ENCODE data around the gene CDH4.

CDH4 gene

DNA sequence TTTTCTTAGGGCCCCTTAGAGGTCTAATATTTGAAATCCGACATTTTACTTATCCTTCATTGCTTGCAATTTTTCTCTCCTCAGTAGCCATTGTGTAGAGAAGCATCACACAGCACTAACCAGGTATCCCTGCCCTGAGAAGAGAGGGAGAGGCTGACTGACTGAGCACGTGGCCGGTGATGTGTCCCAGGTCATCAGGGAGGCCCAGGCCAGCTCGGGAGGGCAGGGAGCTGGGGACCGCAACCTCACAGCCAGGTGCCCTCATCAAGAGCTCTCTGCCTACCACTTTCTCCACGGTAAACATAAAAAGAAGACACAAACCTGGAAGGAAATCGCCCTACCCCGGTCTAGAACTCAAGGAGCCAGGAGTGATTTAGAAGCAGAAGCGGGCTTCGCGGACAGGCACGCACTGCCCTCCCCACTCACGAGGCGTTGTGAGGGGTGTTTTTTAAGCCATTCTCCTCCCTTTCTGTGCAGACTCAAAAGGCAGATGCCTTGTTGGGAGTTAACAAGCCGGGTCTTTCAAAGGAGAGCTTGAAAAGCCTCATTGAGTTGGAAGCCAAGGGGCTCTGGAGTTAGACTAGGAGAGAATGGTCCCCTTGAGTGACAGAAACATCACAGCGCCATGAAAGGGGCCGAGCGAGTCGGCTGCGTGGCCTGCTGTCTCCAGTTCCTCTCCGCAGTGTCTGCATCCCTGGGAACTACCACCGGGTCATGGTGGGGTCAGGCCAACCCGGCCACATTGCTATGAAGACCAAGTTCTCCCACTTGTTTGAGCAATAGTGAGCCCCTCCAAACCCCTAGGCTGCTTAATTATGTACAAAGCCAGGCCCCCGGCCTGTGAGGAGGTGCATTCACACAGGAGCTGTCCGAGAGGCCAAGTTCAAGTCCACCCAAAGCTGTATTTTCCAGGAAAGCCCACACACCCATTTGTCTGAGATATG lies 285.4 kb downstream of the CDH4 start:
- no peak for DNase-seq (ENCODE audit: low read depth)

DNA sequence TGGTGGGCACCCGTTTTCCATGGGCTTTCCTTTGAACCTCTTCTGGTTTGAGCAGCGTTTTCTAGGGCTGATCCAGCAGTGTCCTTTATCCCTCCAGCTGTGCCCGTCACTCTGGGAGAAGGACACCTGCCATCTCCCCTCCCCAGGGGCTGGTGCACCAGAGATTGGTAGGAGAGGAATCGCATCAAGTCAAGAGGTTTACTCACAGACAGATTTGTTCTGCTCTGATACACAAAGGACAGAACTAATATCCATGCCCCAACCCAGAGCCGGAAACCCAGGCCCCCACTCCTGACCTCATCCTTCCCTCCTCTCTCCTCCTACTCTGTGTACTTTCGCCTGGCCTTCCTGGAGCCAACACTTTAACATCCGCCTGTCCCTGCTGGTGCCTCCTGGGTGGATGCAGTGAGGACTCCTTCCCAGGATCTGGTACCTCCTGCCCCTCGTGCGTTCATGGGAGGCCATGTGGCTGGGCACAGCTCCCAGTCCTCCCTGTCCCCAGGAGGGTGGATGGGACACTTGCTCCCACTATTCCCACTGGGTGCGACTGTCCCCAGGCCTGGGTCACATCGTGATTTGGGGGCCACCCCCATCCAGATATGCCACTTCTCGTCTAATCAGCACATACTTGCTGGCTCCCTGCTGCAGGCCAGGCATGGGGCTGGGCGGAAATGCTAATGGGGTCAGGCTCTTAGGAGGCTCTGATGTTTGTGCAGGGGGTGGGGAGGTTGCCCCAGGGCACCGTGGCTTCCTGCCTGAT lies 286.3 kb downstream of the CDH4 start:
- no peak for DNase-seq (ENCODE audit: low read depth)

DNA sequence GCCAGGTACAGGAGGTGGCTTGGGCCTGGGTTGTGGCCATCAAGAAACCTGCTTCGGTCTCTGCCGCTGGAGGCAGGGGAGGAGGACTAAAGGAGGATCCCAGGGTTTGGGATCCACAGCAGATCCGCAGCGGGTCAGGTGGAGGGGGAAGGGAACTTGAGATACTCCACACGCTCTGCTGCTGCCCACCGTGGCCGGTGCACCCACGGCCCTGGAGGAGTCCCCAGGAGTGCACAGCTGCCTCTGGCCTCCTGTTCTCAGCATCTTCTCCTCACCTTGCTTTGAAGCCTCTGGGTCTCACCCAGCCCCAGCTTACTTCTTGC lies 286.8 kb downstream of the CDH4 start:
- DNase-seq (ENCODE audit: low read depth), result no peak

DNA sequence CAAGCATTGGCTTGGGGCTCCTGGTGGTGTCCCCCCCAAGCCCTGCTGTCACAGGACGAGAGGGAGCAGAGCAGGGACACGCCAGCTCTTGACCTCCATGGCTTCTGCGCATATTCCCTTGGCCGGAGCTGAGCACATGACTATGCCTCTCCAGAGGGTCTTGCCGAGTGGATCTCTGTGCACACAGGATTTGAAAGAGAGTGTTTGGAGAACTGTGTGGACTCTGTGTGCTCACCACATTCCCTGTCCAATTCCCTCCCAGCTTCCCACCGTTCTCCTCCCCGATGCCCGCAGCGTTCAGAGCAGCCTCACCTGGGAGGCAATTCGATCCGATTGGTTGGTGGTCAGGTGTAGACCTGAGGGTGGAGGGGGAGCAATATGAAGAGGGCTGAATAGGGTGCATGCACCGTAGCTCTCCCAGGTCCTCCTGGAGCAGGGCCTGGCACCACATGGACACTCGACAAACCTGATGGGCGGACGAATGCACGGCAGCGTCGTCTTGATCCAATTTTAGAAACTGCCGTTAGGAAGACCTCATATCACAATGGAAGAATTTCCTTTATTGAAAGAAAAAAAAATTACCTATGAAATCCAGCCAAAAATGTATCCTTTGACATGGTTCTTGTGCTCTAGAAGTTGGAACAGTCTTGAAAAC lies 287.8 kb downstream of the CDH4 start:
- no peak for DNase-seq (ENCODE audit: low read depth)

DNA sequence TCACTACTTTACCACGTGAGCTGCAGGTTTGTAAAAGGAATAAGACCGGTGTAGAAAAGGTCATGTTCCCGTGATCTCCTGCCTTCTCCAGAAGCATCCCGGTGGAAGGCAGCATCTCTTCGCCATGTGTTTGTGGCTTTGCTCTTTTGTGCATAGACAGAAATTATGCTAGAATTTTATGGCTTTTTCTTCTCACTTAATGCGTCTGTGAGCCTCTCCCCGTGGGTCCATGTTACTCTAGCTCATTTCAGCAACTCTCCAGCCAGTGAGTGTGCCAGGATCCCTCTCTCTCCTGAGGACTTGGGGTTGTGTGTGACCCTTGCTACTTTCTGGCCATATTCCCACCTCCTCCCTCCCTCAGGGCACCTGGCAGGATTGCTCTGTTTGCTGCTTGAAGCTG lies 289.5 kb downstream of the CDH4 start:
- DNase-seq (ENCODE audit: low read depth), result no peak

DNA sequence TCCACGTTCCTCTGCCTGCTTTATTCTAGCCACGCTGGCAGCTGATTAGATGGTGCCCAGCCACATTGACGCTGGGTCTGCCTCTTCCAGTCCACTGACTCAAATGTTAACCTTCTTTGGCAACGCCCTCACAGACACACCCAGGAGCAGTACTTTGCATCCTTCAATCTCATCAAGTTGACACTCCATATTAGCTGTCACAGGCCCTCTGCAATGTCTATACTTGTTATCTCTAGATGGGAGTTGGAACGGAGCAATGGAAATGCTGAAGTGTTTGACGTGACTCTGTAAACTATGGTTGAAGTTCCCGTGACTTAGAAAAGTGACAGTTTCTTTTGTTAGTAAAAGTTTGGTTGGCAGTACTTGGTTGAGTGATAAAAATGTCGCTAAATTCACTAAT lies 291.0 kb downstream of the CDH4 start:
- DNase-seq (ENCODE audit: low read depth), result no peak

DNA sequence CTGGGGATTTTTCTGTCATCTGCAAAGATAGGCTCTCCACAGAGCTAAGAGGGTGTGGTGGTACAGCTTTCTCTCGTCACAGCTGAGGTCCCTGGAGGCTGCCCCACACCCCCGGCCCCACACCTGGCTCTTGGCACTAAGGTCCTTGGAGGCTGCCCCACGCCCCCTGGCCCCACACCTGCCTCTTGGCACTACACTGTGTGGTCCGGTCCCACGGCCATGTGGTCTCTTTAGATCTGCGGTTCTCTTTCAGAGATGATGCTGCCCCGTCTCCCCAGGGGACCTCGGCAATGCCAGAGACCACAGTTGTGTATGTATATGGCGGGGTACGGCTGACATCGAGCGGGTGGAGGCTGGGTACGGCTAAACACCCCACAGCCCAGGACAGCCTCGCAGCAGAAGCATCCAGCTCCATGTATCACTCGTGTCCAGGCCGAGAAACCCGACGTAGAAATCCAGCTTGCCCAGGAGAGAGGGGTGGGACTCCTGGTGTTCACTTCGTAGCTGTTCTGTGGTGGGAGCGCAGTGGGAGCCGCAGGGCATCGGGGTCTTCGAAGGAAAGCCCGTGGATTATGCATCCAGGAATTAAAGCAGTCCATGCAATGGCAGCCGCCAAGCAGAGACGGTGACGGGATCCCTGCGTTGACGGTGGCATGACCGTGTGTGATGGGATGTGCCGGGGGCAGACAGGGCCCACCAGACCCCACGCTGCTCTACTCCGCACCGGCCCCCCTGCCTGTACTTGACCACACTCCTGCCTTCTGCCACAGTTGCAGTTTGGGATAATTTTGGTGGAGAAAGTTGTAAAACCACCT lies 292.1 kb downstream of the CDH4 start:
- DNase-seq (ENCODE audit: low read depth), result no peak

DNA sequence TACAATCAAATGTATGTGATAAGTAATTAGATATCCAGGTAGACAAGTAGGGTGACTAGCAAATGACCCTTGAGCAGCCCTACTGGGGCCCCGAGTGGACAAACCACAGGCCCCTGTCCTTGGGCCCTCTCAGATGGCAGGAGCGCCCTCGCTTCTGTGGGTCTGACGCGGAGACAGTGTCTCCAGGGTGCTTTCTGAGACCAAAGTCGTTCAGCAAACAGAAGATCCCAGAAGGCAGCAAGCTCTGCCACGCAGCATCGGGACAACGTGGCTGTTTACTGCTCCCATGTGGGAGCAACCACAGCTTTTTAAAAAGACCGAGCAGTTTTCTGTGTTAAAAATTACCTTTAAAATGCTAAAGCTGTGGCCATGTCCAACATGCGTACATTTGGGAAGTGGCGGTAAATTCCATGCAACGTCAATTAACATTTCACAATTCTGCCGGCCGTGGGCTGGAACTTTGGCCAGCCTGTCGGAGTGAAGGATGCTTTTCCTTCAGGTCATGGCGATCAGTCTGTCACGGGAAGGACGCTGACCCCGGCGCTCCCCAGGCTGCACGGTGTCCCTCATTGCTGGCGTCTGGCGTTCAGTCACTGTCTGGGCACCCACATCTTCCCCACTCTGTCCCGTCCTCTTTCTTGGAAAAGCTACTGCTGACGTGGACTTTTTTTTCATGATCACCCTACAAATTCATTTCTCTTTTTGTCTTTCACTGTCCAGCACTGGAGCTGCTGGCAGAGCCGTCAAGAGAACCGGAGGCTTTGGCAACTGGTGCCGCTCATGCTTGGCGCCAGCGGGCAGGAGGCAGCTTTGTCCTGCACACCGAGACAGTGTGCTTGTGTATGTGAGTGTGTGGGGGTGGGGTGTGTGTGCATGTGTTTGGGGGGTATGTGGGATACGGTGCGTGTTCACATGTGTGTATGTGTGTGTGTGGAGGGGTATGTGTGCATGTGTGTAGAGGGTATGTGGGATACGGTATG lies 293.1 kb downstream of the CDH4 start:
- DNase-seq (ENCODE audit: low read depth), result no peak

DNA sequence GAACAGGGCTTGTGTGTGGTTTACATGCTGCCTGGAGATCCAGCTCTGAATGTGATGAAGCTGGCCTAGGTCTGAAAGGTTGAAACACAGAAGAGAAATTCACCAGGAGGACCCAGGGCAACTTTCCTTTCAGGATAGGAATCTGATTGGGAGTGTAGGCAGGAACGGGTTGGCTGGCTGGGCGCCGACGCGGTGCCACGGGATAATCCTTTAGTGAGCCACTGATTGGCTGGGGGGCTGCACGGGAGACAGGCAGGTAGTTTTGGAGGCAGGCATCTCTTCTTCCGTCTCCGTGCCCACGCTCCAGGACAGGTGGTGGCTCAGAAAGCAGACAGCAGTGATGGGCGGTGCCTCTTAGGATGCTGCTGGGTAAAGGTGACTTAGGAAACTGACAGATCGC lies 294.6 kb downstream of the CDH4 start:
- no peak for DNase-seq (ENCODE audit: low read depth)

DNA sequence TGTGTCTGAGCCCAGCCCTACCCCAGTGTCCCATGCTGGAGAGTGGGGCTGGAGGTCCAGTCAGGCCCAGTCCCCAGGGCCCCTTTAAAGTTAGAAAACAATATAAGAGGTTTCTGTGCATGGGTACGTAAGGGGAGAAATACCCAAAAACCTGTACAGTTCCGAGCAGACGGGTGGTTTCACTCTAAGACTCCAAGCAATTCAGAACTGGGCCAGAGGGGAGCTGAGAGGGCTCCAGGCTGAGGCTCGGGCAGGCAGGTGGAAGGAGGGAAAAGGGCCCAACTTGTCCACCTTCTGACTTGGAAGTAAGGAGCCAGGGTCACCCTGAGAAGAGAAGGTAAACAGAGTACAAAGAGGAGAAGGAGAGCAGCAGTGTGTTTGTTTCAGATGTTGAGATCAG lies 296.0 kb downstream of the CDH4 start:
- DNase-seq (ENCODE audit: low read depth), result no peak

DNA sequence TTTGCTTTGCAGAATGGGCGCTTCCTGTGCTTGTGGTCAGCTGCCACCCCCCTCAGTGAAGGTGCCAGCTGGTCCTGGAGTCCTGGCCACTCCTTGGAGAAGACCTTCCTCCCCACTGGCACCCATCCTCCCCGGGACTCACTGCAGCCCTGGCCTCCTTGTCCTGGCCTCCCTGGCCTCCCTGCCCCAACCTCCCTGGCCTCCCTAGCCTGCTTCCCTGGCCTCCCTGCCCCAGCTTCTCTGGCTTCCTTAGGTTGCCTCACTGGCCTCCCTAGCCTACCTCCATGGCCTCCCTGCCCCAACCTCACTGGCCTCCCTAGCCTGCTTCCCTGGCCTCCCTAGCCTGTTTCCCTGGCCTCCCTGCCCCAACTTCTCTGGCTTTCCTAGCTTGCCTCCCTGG lies 297.8 kb downstream of the CDH4 start:
- no peak for DNase-seq (ENCODE audit: low read depth)

DNA sequence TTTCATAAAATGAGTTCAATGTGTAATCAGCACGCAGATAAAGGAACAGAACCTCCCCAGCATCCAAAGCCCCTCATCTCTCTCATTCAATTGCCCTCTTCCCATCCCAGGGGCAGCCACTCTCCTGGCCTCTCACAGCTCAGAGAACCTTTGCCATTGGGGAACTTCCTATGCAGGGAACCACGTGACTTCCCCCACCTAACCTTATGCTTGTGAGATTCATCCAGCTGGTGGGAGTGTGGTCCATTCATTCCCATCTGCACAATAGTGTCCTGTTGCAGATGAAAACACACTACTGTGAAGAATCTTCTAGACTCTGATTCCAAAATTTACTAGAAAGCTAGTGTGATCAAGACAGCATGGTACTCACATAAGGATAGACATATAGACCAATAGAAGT lies 299.3 kb downstream of the CDH4 start:
- DNase-seq (ENCODE audit: low read depth), result no peak

DNA sequence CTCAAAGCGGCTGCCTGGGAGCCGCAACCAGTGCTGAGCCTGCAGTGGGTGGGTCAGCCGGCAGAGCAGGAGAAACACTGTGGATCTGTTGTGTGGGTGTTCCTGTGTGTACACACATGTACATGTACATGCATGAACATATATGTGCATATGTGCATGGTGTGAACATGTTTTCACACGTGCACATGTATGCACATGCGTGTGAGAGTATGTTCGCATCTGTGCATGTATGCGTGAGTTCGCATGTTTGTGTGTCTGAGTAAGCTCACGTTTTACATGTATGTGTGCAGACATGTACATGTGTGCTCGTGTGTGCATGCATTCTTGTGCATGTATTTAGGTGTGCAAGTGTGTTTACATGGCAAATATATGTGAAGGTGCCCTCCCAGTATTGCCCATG lies 302.6 kb downstream of the CDH4 start:
- no peak for DNase-seq (ENCODE audit: low read depth)

DNA sequence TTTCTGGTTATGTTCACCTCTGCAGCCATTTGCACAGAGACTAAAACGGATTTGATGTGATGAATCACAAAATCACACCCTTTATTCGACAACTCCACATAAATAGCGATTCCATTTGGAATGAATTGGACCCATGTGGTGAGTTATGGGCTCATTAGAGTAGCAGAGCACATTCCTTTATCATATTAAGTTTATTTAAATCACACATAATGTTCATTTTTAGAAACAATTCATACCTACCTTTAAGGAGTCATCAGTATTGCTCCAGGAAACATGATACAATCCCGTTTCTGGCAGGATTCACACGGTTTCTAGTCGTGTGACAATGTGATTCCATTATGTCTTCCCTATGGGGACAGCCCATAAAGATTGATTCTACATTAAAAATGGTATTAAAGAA lies 303.5 kb downstream of the CDH4 start:
- DNase-seq (ENCODE audit: low read depth), result no peak

DNA sequence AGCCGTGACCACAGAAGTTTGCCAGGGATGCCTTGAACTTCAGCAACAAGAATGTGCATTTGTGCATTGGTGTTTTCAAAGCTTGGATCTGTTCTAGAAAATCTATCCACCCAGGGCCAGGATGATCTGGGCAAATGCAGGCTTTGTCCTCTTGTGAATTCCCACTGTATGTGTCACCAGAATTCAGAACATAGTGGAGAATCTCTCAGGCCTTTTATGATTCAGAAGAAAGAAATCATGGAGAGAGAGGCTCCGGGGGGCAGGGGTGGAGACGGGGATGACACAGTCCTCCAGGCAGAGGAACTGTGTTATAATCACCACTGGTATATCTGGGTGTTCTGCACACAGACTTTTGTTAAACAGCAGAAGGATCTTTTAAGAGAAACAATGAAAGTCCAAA lies 304.1 kb downstream of the CDH4 start:
- no peak for DNase-seq (ENCODE audit: low read depth)

DNA sequence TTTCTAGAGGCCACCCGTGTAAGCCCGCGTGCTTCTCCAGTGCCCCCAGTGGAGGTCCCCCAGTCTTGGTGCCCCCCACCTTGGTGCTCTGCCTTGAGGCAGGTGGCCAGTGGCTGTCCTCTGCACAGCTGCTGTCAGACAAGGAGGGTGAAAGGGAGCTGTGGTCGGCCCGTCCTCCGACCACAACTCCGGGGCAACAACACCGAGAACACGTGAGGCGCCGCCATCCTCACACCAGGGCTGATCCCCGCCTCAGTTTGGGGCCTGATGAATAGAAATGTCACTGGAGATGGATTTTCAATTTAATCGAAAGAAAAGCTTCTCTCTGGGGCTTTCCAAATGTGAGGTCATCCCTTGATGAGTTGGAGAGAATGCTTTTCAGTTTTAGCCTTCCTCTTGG lies 304.6 kb downstream of the CDH4 start:
- DNase-seq (ENCODE audit: low read depth), result no peak

DNA sequence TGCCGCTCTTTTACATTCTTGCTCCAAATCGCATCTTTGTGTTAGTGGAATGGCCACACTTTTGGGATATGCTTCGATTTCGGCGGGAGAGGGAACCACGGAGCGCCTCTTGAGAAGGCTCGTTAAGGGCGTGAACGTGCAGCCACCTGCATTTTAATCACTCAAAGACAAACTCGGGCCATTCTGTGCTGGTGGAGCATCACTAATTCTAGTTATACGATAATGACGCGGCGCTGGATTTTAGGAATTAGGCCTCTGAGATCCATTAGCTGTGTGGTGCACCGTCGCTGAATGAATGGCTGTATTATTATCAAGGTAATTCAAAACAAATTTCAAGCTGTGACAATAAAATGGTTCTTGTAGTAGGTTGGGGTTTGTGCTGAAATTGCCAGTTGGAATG lies 305.6 kb downstream of the CDH4 start:
- DNase-seq (ENCODE audit: low read depth), result no peak

DNA sequence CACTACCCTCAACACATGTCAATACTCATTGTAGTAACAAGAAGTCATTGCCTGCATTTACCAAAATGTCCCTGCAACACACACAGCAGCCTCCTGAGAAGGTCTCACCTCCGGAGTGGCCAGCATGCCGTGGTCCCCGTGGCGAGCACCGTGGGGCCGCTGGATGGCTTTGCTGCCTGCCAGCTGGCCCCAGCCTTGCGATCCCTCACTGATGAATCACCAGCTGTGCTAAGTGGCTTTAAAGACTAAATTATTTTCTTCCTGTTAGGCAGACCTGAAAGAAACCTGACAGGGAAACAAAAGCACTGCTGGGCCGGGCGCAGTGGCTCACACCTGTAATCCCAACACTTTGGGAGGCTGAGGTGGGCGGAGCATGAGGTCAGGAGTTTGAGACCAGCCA lies 306.7 kb downstream of the CDH4 start:
- no peak for DNase-seq (ENCODE audit: low read depth)

DNA sequence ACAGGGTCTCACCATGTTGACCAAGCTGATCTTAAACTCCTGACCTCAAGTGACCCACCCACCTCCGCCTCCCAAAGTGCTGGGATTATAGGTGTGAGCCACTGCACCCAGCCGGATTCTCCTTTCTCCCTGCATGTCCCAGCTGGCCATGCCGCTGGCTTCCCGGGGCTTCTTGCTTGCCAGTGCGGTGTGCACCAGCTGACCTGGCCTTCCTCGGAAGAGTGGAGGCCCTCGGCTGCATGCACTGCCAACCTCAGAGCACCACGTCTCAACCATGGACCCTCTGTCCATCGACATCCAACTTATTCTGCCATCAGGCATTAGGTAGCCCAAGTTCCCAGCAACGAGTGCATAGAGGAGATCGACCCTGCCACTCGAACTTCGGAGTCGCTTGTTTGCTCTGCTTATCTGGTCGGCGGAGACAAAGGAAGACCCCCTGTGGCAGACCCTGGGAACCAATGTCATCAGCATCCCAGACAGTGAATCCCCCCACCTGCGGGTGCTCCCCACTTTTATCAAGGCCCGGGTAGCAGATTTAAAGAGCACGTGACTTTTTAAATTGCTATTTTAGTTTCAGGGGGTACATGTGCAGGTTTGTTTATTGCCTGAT lies 307.8 kb downstream of the CDH4 start:
- no peak for DNase-seq (ENCODE audit: low read depth)

DNA sequence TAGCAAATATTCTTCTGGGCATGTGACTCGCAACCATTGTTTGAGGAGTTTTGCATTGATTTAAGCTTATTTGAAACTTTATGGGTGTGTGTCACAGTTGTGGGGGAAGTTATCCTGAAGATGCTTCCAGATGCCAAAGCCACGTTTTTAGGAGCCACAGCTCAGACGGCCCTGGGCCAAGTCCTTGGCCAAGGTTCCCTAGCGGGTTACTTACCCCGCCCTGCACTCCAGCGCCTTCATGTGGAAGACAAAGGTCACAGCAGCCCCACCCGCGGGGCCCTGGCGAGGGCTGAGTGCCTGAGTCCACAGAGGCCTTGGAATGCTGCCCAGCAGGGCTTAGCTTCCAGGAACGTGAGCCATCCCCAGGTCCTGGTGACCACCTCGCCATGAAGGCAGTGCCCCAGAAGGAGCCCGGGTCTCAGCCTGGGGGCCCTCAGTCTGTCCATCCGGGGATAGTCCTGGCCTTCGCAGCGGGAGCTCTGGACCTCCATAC lies 308.3 kb downstream of the CDH4 start:
- DNase-seq (ENCODE audit: low read depth), result no peak
